A549 (cell line): ENCODE results near the gene KRTAP9-9. TPM values are rescaled to one million over a fixed set of nuclear protein-coding genes. Genes with fewer than 3 reads are reported as not detected.
"Not testable (repeated sequence)": the region's sequence is repeated elsewhere in the genome, so short reads cannot be mapped to it uniquely, and the experiment has no call there.

Experiments
- ATAC-seq, 2 experiments: fragments of 200-7000 bp in 1 of 2; fragments of >200 bp in 1 of 2; cut with Nextera tagmentation in 1 of 2; cut with Tn5 transposase in 1 of 2; 3 replicates each; pipeline versions ENCODE4 v1.8.0 to v1.9.1; 2018 to 2020; ENCODE audit warnings: mild to moderate bottlenecking in 1 of 2, moderate library complexity in 1 of 2
- CTCF ChIA-PET: fragments of 300-600 bp; sonication (Branson Sonifier 250); formaldehyde crosslinking; extraction: SDS; loops from one replicate; lab custom pipeline; 2021; ENCODE audit warnings: antibody characterized with exemption, inconsistent platforms; lab: Yijun Ruan, JAX
- POLR2A ChIA-PET: fragments of 350-600 bp; formaldehyde crosslinking; extraction: SDS; loops from one replicate; lab custom pipeline; 2021; ENCODE audit warnings: antibody characterized with exemption, inconsistent platforms; lab: Yijun Ruan, JAX
- DNase-seq, 2 experiments: peaks; one replicate each; pipeline versions ENCODE4 v3.0.0 to v3.0.0-alpha.2; 2011 to 2016; ENCODE audit warnings: low read depth in 1 of 2, low spot score in 1 of 2
- FAIRE-seq: peaks from 2 replicates; lab custom pipeline; 2011; peaks lifted over from hg19 to GRCh38; lab: Jason Lieb, UNC
- H3K27ac ChIP-seq, 2 experiments: fragments of >200 bp; sonication (Bioruptor Twin); formaldehyde crosslinking; 3 replicates each; pipeline ENCODE4 v1.5.1; 2016 to 2017
- H3K4me1 ChIP-seq: fragments of >200 bp; sonication (Bioruptor Twin); formaldehyde crosslinking; 3 replicates; pipeline ENCODE4 v1.6.1; 2016
- H3K4me2 ChIP-seq: fragments of >200 bp; sonication (Bioruptor Twin); formaldehyde crosslinking; 3 replicates; pipeline ENCODE4 v1.6.1; 2016
- H3K4me3 ChIP-seq: fragments of >200 bp; sonication (Bioruptor Twin); formaldehyde crosslinking; 3 replicates; pipeline ENCODE4 v1.5.1; 2016
- H3K9me3 ChIP-seq: fragments of >200 bp; sonication (Bioruptor Twin); formaldehyde crosslinking; 3 replicates; pipeline ENCODE4 v1.6.1; 2016
- BCL3 ChIP-seq: fragments of >200 bp; sonication (Bioruptor Twin); formaldehyde crosslinking; IDR thresholded peaks from 3 replicates; pipeline ENCODE4 v1.6.1; 2016
- BHLHE40 ChIP-seq: IDR thresholded peaks from 2 replicates; pipeline ENCODE4 v1.6.1; 2012; ENCODE audit warnings: low read depth, low read length, inconsistent platforms
- CEBPB ChIP-seq, 2 experiments: fragments of >200 bp in 1 of 2; sonication (Bioruptor Twin) in 1 of 2; formaldehyde crosslinking in 1 of 2; IDR thresholded peaks; 2 replicates each; pipeline ENCODE4 v1.6.1; 2012 to 2016
- EHMT2 ChIP-seq: fragments of 200-600 bp; sonication (generic); IDR thresholded peaks from 2 replicates; pipeline ENCODE4 v1.6.1; 2016; ENCODE audit warnings: antibody characterized with exemption, low read depth, mild to moderate bottlenecking, moderate library complexity
- FOSB ChIP-seq: fragments of 250-450 bp; sonication (Bioruptor Pico); IDR thresholded peaks from 2 replicates; pipeline ENCODE4 v1.5.0; 2020; ENCODE audit warnings: mild to moderate bottlenecking, moderate library complexity
- HEYL ChIP-seq: fragments of 250-450 bp; sonication (Bioruptor Pico); IDR thresholded peaks from 2 replicates; pipeline ENCODE4 v1.8.0; 2021; ENCODE audit warnings: mild to moderate bottlenecking, moderate library complexity
- HOXA7 ChIP-seq: fragments of 250-450 bp; sonication (Bioruptor Pico); IDR thresholded peaks from 2 replicates; pipeline ENCODE4 v1.5.0; 2020; ENCODE audit warnings: mild to moderate bottlenecking, moderate library complexity
- HOXB5 ChIP-seq: fragments of 250-450 bp; sonication (Bioruptor Pico); IDR thresholded peaks from 2 replicates; pipeline ENCODE4 v1.5.0; 2020; ENCODE audit warnings: mild to moderate bottlenecking, moderate library complexity
- JUNB ChIP-seq: fragments of >200 bp; sonication (Bioruptor Twin); formaldehyde crosslinking; IDR thresholded peaks from 2 replicates; pipeline ENCODE4 v1.6.1; 2016
- KDM5A ChIP-seq: fragments of 200-600 bp; sonication (generic); IDR thresholded peaks from 2 replicates; pipeline ENCODE4 v1.6.1; 2016; ENCODE audit warnings: antibody characterized with exemption, mild to moderate bottlenecking
- MAX ChIP-seq: IDR thresholded peaks from 2 replicates; pipeline ENCODE4 v1.6.1; 2012
- NPAS2 ChIP-seq: fragments of 250-450 bp; sonication (Bioruptor Pico); IDR thresholded peaks from 2 replicates; pipeline ENCODE4 v1.8.0; 2022; ENCODE audit warnings: mild to moderate bottlenecking, moderate library complexity, borderline replicate concordance
- RNF2 ChIP-seq: fragments of 200-600 bp; sonication (generic); IDR thresholded peaks from 2 replicates; pipeline ENCODE4 v1.6.1; 2016; ENCODE audit warnings: low read depth, mild to moderate bottlenecking, antibody characterized with exemption, moderate library complexity, borderline replicate concordance
- TP53 ChIP-seq: fragments of 250-450 bp; sonication (Bioruptor Pico); IDR thresholded peaks from 2 replicates; pipeline ENCODE4 v1.5.0; 2021; ENCODE audit warnings: mild to moderate bottlenecking, moderate library complexity
- ZFP36 ChIP-seq: fragments of 450-650 bp; IDR thresholded peaks from 2 replicates; pipeline ENCODE4 v1.6.1; 2014; ENCODE audit warnings: borderline replicate concordance; ENCODE audit not compliant: partially characterized antibody
- WGBS: methylation state at CpG from one replicate; pipeline ENCODE4 v1.1.6; 2017; ENCODE audit errors: missing lambda C conversion rate; 5-methylcytosine and 5-hydroxymethylcytosine counted together
- polyA plus RNA-seq, 4 experiments: library from polyadenylated mRNA; depleted of rRNA in 3 of 4; stranded (reverse); fragments of >200 nt; fragmentation: RNase III in 1 of 4; extraction: RNeasy Plus Mini Kit Qiagen cat#74134 plus additional on column Dnase treatment in 1 of 4; gene quantifications; 2 replicates in 3 of 4; 3 replicates in 1 of 4; pipeline ENCODE4 v1.2.3, GENCODE V29; 2011 to 2017

The KRTAP9-9 gene
- polyA plus RNA-seq, 2 of the 4 experiments (the other 2 are of a cell fraction) = not detected

GRCh38 chr17:41246995-41247787, 8.0 kb upstream of the KRTAP9-9 start:
- DNase-seq, ATAC-seq, CTCF ChIA-PET, H3K4me3 ChIP-seq, H3K27ac ChIP-seq, H3K4me2 ChIP-seq, H3K4me1 ChIP-seq, H3K9me3 ChIP-seq, POLR2A ChIA-PET: not testable (repeated sequence)
- 40% methylated on average over 2 of the region's 2 CpGs for WGBS
- peak; percentile 43 for FAIRE-seq

- ATAC-seq, H3K4me1 ChIP-seq, CTCF ChIA-PET, FAIRE-seq, DNase-seq, H3K27ac ChIP-seq, H3K4me3 ChIP-seq, H3K4me2 ChIP-seq, POLR2A ChIA-PET, H3K9me3 ChIP-seq: not testable (repeated sequence)
- WGBS = 38% methylated on average over 2 of the region's 2 CpGs
Observed at GRCh38 chr17:41249637-41250240, 5.4 kb upstream of the KRTAP9-9 start, which contains the start of gene KRTAP9-4. KRTAP9-4 (plus strand) TSS chr17:41249687; CDS start chr17:41249721, 34 bp downstream.

- ATAC-seq (no peak), FAIRE-seq (no peak), DNase-seq (no peak)
- Histone ChIP-seq H3K9me3 (no peaks in the 10 kb centered on the region), H3K4me3 (no peak overlapping the region), H3K27ac (no peak overlapping the region), H3K4me1 (no peaks in the 10 kb centered on the region), H3K4me2 (no peak overlapping the region)
- POLR2A ChIA-PET = no interaction called here
- no peak for TF ChIP-seq MAX
- no peak for TF ChIP-seq HOXA7 (CRISPR knock-in tag)
- TF ChIP-seq BCL3 = no peak
- no peak for TF ChIP-seq KDM5A
- no peak for TF ChIP-seq BHLHE40
- no peak for TF ChIP-seq RNF2
- TF ChIP-seq CEBPB (IDR thresholded peaks at IDR 0.05) = no peak
- 79% methylated on average over 1 of the region's 1 CpG for WGBS
- CTCF ChIA-PET = interaction anchor here (1.1 to 1.3 kb wide), 2 partner anchors 9 to 72 kb away, joined by 3 to 4 read pairs; no protein-coding TSS in a partner anchor
Observed at GRCh38 chr17:41251261-41251660, 3.9 kb upstream of the KRTAP9-9 start.

- ChIA-PET POLR2A (no interaction called here), CTCF (interaction anchor here (1.1 kb wide), 1 partner anchor 41 kb away, joined by 3 read pairs; no protein-coding TSS in a partner anchor)
- FAIRE-seq = no peak
- TF ChIP-seq NPAS2 = no peak
- TF ChIP-seq JUNB = no peak
- no peak for TF ChIP-seq HOXB5
- no peak for TF ChIP-seq MAX
- TF ChIP-seq TP53 (CRISPR knock-in tag) = no peak
- TF ChIP-seq EHMT2 = no peak
- no peak for TF ChIP-seq HEYL (CRISPR knock-in tag)
- TF ChIP-seq ZFP36 = no peak
- no peak for TF ChIP-seq FOSB (CRISPR knock-in tag)
- peak in 1 of 2 experiments; percentile 13; a peak in 1 of 6 replicates for ATAC-seq
- no peak for DNase-seq
- Histone ChIP-seq H3K9me3 (no peaks in the 10 kb centered on the region), H3K27ac (no peak overlapping the region), H3K4me3 (no peak overlapping the region), H3K4me2 (no peak overlapping the region), H3K4me1 (no peaks in the 10 kb centered on the region)
- 71% methylated on average over 1 of the region's 1 CpG for WGBS
Observed at GRCh38 chr17:41254861-41255260, 323 bp upstream of the KRTAP9-9 start.
